ENCODE data around the gene MACROD2.

- TF ChIP-seq CTCF (IDR thresholded peaks at IDR 0.05) (no peak), POLR2A (IDR thresholded peaks at IDR 0.05) (no peak)
Measured at GRCh38 chr20:14951105-14951504, 955.8 kb downstream of the MACROD2 start.
